ENCODE data around the gene EXOSC7. TPM values are rescaled to one million over a fixed set of nuclear protein-coding genes. Genes with fewer than 3 reads are reported as not detected.

The EXOSC7 gene
- total and polyA plus RNA-seq, 10 of the 15 experiments (the other 5 are each of a cell fraction or from before 2014, with no cell fraction given), result 58.0 to 193 (median 82.9) TPM

GRCh38 chr3:44955917-44956316, 20.1 kb upstream of the EXOSC7 start:
- in situ Hi-C loops (cut with MboI) (no loop called here), intact Hi-C loops (cut with micrococcal nuclease; ENCODE audit: unreplicated experiment) (no loop called here)
- ATAC-seq (no peak), DNase-seq (ENCODE audit: low read depth, low spot score) (no peak), FAIRE-seq (no peak)
- no peak for TF ChIP-seq BACH1 (IDR thresholded peaks at IDR 0.05; ENCODE audit: borderline replicate concordance)
- no peak for TF ChIP-seq MTA3 (IDR thresholded peaks at IDR 0.05; ENCODE audit: borderline replicate concordance, low read length)
- TF ChIP-seq SMAD1 (IDR thresholded peaks at IDR 0.05; ENCODE audit: low read depth, partially characterized antibody), result no peak
- no peak for TF ChIP-seq RB1 (IDR thresholded peaks at IDR 0.05; ENCODE audit: borderline replicate concordance)
- no peak for TF ChIP-seq ZZZ3 (IDR thresholded peaks at IDR 0.05; ENCODE audit: control insufficient read depth, insufficient read length, low read depth)
- TF ChIP-seq ASH2L (IDR thresholded peaks at IDR 0.05; ENCODE audit: borderline replicate concordance, low read depth), result no peak
- no peak for TF ChIP-seq TBL1XR1 (IDR thresholded peaks at IDR 0.05; ENCODE audit: low read depth, low read length)
- TF ChIP-seq SKIL (IDR thresholded peaks at IDR 0.05; ENCODE audit: low read depth, poor library complexity, severe bottlenecking), result no peak
- no peak for TF ChIP-seq SIX5 (IDR thresholded peaks at IDR 0.05; ENCODE audit: low read depth, low read length, severe bottlenecking)
- RAD21 ChIA-PET (ENCODE audit: unreplicated experiment), result interaction anchor here (0.9 to 3.4 kb wide), 3 partner anchors 27 to 254 kb away, joined by 3 to 18 read pairs (median 4); no protein-coding TSS in a partner anchor
- H3K27me3 ChIP-seq (replicated peaks in 1 of 2; ENCODE audit: control insufficient read depth in 2 of 2, insufficient read depth in 2 of 2, low read length in 1 of 2), result no peaks in the 10 kb centered on the region
- no peak overlapping the region for H3K4me3 ChIP-seq
- no peak overlapping the region for H2AFZ ChIP-seq (ENCODE audit: control insufficient read depth, low read depth, low read length)
- H3K4me2 ChIP-seq (ENCODE audit: control insufficient read depth, insufficient read depth), result no peak overlapping the region
- H4K20me1 ChIP-seq (ENCODE audit: control insufficient read depth, insufficient read depth), result no peaks in the 10 kb centered on the region
- no peak overlapping the region for H3K9ac ChIP-seq (ENCODE audit: control insufficient read depth, insufficient read depth, low read length)
- POLR2A ChIA-PET, result no interaction called here
- H3K79me2 ChIP-seq (ENCODE audit: control insufficient read depth, insufficient read depth, low read length), result no peaks in the 10 kb centered on the region; the same call in 1 of the 2 replicates
- H3K9me3 ChIP-seq (replicated peaks; ENCODE audit: control insufficient read depth, insufficient read depth, low read length), result no peaks in the 10 kb centered on the region
- CTCF ChIA-PET, result interaction anchor here (0.9 kb wide), 1 partner anchor 31 kb away, joined by 3 read pairs; no protein-coding TSS in a partner anchor
- peaks cover 7 to 9% of the 10 kb centered on the region in 2 experiments; a peak in 3 of 4 replicates for H3K36me3 ChIP-seq (ENCODE audit: control insufficient read depth in 2 of 2, insufficient read depth in 2 of 2, low read length in 1 of 2)
- BruUV-seq (replicated peaks), result no TSS peak
- SMC1A ChIA-PET (ENCODE audit: uncharacterized antibody, unreplicated experiment), result interaction anchor here (1.3 kb wide), 2 partner anchors 20 to 56 kb away, joined by 3 to 5 read pairs; partner anchors contain the start of genes EXOSC7 and ZDHHC3
- H3K4me1 ChIP-seq (ENCODE audit: control insufficient read depth, insufficient read depth, low read length), result peaks cover 15% of the 10 kb centered on the region
- no peak overlapping the region for H3K27ac ChIP-seq (ENCODE audit: control insufficient read depth, insufficient read depth)
- WGBS (ENCODE audit: insufficient coverage, insufficient replicate concordance, low lambda C conversion rate, missing lambda C conversion rate), result 100% methylated on average over 1 of the region's 1 CpG

All from GM12878 (cell line).